DMS 273 (cell line): Measurements from ENCODE around the gene GRIFIN.
"Not testable (repeated sequence)": the region's sequence is repeated elsewhere in the genome, so short reads cannot be mapped to it uniquely, and the experiment has no call there.

Experiments used
- DNase-seq: peaks from one replicate; lab custom pipeline; 2025; ENCODE audit not compliant: unreplicated experiment; lab: John Stamatoyannopoulos, UW

Gene GRIFIN

DNA sequence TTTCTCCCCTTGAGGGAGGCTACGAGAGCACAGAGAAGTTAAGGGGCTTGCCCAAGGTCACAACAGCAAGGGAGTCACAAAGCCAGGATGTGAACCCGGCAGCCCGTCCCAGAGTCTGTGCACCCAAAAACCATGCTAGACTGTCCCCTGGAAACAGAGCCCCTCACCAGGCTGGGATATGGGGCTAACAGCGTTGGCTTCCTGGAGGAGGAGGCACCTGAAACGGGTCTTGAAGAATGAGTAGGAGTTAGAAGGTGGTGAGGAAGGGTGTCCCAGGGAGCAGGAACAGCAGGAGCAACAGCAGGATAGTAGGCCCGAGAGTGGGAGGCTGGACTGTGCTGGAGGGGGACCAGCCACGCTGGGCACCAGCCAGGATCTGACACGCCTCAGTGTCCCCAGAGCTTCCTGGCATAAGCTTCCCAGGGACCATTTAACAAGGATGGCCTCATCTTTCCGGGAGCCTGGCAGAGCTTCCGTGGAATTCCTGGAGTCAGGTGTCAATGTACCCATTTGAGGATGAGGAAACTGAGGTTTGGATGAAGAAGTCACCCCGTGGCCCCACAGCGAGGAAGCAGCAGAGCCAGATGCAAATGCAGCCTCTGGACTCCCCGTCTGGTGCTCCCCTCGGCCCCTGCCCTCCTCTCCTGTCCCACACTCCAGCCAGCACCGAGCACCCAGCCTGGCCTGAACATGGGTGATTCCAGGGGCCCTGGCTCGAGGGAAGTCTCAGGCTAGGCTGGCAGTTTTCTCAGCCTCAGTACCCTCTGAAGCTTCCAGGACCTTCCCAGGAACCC is 3.3 kb upstream of the GRIFIN start:
- DNase-seq, result no peak

DNA sequence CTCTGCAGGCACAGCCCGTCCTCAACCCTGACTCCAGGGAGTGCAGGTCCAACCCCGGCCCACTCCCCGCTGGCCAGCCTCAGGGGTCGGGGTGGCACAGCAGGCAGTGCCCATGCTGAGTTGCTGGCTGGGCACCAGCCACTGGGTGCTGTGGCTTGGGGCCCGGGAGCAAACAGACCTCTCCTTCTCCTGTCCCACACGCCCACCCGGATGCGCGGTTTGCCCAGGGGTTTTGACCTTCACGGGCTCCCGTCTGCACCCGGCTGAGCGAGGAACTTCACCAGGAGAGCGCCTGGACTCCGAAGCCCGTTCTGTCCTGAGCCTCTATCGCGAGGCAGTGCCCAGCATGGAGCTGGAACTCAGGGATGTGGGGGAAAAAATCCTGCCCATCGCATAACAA is 2.6 kb upstream of the GRIFIN start:
- no peak for DNase-seq

DNA sequence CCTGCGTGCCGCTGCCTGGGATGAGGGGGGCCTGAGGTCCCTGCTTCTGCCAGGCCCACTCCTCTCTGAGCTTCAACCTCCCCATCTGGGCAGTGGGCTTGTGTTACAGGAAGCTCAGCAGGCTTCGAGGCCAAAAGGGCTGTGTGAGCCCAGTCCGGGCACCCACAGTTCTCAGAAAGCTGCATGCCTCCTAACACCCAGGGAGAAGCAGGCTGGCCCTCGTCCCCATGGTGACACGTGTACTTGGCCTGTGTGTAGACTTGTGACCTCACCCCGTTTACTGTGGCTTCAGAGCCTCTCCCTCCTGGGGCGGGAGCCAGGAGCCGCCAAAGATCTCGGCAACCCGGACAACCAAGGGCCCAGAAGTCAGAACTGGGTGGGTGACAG is 2.2 kb upstream of the GRIFIN start:
- peak; percentile 73 for DNase-seq

DNA sequence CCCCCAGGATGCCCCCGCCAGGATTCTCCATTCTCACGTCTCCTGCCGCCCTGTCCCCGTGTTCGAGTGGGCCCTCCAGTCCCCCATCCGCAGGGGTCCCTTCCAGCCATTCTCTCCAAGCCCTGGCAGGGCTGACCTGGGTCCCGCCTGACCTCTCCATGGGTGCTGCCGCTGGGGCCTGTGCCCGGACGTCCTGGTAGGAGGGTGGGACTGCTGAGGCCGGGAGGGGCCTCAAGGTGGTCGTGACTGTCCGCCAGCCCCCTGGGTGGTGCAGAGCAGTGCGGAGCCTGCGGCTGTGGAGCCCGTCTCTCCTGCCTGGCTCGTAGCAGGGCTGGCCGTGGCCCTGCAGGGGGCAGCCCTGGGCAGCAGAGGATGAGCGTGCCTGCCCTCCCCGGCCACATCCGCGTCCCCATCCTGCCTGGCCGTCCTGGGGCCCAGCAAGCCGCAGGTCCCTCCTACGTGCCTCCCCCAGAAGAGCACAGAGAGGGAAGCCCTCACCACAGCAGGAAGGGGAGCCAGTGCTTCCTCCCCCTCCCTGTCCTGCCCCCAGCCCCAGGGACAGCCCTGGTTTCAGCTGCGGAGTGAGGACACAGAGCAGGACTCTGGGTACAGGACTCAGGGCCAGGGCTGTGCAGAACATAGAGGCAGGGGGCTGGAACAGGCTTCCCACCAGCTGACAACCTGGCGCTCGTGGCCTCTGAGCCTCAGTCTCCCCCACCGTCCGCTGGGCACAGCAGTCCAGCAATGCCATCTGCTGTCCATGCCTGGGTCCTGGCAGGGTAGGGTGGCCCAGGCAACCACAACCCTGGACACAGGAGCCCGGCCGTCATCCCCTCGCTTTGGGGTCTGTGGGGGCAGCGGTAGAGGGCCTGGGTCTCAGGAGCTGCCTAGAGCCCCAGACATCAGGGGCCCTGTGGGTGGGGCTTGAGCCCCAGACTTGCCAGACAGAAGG is 1.5 kb upstream of the GRIFIN start:
- peak; percentile 76 for DNase-seq

DNA sequence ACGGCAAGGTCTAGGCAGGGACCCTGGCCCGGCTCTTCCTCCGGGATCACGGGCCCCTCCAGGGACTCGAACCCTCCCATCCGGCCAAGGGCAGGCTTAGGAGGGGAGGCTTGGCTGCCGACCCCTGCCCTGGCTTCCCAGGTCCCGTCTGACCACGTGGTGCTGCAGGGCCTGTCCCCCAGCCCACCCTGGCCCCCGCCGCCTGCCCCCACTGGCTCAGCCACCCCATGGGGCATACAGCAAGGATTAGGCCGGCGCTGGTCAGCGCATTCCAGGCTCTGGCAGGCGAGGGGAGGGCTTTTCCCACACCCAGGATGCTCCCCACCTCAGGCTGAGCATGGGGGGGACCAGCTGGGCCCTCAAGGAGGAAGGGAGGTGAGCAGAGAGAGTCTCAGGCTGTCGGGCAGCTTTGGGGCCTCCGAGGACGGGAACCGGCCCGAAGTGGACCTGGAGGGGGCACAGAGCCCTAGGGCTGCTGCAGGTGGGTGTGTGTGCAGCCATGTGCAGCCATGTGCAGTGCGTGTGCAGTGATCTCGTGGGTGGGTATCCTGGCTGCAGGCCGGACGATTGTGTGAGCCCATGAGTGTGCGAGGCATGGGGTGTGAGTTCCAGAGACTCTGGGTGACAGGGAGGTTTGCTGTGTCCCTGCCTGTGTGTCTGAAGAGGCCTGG is 713 bp upstream of the GRIFIN start:
- no peak for DNase-seq

DNA sequence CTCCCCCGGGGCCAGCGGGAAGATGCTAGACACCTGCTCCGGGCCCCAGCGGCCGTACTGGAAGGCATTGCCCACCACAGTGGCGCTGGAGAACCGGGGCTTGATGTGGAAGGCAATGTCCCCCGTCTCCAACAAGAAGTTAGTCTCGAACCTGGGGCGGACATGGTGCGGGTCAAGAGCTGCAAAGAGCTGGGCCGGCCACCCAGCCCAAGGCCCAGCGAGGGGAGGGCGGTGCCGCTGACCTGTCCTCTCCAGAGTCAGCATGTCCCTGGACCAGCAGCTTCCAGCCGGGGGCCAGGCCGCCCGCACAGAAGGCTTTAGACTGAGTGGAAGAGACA is 551 bp downstream of the GRIFIN start:
- DNase-seq, result no peak

DNA sequence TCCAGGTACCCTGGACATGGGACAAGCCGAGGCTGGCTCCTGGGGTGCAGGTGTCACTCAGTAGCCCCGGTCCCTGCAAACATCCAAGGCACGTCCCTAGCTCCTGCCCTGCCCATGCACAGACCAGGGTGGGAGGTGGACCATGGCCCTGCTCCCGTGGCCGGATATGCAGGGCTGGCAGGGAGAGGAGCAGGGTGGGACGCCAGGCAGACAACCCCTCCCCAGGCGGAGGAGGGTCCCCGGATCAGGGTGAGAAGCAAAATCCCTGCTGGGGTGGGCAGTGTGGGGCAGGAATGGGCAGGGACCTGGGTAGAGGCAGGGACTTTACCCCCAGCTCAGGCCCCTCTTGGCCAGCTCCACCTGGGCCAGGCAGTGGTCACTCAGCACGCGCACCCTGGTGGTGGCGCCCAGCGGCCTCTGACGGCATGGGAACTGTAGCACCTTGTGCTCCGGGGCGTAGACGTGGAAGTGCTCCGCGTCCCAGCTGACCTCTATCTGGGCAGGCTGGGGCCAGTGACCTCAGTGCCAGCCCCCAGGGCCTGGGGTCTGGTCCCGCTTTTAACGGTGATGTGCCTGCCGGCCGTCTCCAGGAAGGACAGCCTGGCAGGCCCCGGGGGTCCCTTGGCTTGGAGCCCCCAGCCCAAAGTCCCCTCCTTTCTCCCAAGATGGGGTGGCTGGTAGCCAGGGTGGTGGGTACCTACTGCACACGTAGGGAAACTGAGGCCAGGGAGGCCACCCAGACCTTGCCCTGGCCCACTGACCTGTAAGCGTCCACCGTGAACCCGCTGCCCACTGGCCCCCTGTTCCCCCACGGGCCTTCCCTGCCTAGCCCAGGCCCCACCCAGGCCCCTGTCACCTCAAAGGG is 1.2 kb downstream of the GRIFIN start:
- no peak for DNase-seq

DNA sequence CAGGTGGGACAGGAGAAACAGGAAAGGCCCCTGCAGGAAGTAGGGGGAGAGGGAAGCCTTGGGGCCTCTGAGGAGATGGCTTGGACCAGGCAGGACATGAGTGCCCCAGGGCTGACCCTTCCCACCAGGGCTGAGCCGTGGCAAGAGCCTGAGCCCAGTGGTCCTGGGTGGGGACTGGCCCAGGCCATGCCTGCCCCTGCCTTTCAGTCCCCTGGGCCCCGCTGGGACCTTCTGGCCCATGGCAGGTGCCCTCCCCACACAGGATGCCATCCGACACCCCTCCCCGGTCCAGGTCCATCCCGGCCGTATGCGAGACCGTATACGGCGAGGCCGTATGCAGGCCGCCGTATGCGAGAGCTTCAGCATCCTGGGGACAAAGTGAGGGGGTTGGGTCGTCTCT is 2.0 kb downstream of the GRIFIN start:
- no peak for DNase-seq

DNA sequence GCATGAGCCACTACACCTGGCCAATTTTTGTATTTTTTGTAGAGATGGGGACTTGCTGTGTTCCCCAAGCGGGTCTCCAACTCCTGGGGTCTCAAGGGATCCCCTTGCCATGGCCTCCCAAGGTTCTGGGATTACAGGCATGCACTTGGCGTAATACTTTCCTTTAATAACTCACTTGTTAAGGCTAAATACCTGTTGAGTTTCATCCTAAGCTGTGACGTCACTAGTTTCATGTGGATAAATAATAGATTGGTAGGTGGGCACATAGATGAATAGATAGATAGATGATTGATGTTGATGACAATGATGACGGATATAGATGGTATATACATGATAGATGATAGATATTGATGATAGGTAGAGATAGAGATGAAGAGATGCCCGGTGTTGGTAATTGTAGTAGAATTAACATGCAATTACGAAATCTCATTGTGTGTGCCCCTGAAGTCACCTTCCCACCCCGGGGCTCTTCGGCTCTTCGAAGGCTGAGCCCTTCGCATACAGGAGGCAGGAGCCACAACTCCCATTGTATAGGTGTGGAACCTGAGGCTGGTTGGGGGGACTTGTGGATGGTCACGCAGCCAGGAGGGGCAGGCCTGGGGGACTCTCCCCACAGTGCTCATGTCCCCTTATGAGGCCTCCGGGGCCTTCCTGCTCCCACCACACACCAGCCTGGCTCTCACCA is 2.6 kb downstream of the GRIFIN start:
- DNase-seq, result no peak

DNA sequence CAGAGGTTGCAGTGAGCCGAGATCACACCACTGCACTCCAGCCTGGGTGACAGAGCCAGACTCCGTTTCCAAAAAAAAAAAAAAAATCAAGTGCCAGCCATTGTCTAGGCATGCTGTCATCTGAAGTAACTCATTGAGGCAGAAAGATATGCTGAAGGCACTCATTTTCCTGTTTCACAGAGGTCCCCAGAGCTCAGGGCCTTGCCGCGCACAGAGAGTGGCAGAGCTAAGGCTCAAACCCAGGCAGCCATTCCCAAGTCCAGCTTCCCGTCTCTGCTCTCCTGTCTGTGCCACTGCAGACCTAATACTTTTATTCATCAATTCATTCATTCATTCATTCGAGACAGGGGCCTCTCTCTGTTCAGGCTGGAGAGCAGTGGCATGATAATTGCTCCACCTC is 3.5 kb downstream of the GRIFIN start:
- DNase-seq, result no peak

DNA sequence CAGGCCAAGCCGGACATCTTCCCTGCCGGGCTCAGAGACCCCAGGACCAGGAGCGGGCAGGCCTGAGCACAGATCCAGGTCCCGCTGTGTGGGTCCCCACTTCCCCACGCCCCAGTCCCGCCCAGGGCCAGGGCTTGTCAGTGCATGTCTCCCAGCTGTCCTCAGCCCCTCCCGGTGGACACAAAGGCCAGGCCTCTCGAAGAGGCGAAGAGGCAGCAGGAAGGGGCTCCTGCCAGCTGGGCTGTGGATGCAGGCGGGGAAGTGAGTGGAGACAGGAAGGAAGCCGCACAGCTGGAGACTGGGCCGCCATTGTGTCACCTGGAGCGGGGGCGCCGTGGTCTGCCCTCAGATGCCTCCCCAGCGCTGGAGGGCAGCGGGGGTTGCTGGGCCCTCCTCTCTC is 4.8 kb downstream of the GRIFIN start:
- DNase-seq, result peak; percentile 77

DNA sequence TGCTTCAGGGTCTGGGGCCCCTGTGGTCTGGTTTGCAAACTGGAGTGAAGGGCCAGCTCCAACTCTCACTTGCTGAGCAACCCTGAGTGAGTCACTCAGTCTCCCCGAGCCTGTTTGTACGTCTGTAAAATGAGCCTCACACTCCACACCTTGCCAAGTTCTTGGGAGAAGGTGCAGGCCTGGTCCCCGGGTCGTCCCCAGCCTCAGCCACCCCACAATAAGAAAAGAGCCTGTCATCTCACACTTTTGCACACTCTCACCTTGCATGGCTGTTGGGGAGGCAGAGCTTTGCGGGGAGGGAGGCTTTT is 5.2 kb downstream of the GRIFIN start:
- peak; percentile 54 for DNase-seq

DNA sequence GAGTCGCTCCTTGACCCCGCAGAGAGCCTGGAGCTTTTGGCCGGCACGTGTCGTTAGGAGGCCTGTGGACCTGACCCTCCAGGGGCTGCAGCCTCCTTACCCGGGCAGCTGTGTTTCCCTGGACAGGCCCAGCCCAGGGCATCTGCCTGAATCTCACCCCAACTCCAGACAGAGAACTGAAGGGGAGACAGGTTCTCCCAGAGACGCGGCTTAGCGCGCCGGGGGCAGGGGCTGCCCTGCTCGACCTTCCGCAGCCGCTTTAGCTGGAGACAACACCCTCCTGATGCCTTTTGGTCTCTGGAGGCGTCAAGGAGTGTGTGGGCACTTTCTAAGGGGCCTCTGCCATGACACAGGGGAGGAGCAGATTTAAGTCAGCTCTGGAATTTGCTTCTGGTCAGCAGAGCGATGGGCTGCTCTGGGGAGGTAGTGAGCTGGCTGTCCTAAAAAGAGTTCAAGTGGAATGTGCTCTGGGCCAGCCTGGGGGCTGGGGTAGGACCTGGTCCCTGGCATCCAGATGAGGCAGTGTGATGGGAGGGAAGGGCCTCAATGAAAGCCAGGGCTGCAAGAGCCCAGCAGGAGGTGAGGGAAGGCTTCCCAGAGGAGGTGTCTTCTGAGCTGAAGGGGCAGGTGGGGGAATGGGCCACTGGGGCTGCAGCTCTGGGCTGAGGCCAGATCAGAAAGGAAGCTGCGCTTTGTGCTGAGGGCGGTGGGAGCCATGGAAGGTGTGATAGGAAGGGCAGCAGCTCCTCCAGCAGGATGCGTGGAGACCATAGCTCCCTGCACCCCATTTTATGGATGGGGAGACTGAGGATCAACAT is 5.8 kb downstream of the GRIFIN start:
- no peak for DNase-seq

DNA sequence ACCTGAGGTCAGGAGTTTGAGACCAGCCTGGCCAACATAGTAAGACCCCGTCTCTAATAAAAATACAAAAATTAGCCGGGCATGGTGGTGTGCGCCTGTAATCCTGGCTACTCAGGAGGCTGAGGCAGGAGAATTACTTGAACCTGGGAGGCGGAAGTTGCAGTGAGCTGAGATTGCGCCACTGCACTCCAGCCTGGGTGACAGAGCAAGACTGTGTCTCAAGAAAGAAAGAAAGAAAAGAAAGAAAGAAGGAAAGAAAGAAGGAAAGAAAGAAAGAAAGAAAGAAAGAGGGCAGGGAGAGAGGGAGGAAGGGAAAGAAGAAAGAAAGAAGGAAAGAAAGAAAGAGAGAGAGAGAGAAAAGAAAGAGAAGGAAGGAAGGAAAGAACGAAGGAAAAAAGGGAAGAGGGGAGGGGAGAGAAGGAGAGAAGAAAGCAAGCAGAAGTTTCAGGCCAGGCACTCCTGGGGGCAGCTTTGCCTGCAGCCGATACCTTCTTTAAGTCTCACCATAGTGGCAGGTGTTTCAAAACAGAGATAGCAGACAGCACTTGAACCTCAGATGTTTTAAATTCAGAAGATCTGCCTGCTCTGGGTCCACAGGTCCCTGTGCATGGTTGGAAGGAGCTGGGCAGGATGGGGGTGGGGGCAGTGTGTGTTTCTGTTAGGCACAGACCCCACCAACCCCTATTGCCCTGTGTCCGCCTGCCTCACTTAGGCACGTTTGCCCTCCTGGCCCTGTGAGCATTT is 6.6 kb downstream of the GRIFIN start:
- not testable (repeated sequence) for DNase-seq

DNA sequence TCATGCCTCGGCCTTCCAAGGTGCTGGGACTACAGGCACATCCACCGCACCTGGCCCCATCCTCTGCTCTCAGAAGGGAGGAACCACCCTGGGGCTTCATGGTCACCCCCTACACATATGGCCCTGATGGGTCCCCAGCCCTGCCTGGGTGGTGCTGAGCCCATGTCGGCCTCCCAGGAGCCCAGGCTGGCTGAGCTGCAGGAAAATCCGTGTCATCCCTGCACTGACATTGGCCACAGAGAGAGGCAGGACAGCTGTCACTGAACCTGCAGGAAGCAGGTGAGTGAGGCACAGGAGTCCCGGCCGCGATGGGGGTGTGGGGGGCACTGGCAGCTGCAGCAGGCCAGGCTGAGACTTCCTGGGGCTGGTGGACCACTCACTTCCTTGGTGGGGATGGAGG is 8.0 kb downstream of the GRIFIN start:
- DNase-seq, result no peak

DNA sequence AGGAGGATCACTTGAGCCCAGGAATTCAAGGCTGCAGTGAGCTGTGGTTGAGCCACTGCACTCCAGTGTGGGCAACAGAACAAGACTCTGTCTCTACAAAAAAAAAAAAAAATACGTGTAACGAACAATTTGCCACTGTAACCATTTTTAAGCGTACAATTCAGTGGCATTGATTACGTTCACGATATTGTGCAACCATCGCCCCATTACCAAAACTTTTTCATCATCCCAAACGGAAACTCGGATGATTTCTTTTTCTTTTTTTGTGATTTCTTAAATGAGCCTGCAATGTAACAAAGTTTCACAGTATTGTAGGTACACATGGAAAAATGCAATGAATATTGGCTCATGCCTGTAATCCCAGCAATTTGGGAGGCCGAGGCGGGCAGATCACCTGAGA is 9.5 kb downstream of the GRIFIN start:
- no peak for DNase-seq

DNA sequence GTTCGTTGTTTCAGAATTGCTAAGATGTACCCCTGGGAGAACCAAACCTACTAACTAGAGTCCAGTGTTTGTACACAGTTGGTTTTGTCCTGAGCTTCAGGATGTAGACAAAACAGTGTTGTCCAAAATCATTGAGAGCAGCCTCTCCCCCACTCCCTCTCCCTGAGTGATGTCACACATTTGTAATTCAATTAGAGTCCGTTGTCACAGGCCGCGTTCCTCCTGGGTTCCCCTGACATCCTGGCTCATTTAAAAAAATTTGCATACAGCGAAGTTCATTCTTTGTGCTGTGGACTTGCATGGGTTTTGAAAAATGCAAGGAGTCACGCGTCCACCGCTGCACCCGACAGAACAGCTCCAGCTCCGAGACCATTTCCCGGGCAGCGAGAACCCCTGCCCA is 10.3 kb downstream of the GRIFIN start:
- DNase-seq, result no peak

DNA sequence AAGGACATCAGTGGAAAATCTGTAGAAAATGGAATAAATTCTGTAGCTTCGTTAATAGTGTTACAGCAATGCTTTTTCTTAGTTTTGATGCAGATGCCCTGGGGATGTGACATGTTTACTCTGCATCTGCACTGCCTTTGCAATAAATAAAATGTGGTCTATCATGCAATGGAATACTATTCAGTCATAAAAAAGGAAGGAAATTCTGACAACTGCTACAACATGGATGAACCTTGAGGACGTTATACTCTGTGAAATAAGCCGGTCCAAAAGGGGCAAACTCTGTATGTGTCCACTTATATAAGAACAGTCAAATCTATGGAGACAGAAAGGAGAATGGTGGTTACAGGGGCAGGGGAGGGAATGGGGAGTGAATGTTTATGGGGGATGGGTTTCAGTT is 13.5 kb downstream of the GRIFIN start:
- DNase-seq, result no peak
